HG02623 (cell line): Measurements from ENCODE around the gene VEPH1.

Experiments used
- ATAC-seq: cut with Tn5 transposase; IDR thresholded peaks from one replicate; pipeline ENCODE4 v1.9.1; 2021; ENCODE audit warnings: moderate library complexity; ENCODE audit not compliant: unreplicated experiment

VEPH1 gene

GRCh38 chr3:157438194-157438730 lies 65.0 kb downstream of the VEPH1 start:
- no peak for ATAC-seq

- ATAC-seq: no peak
Measured at GRCh38 chr3:157436583-157437291, 66.5 kb downstream of the VEPH1 start, which contains the start of gene PTX3. PTX3 (plus strand) TSS chr3:157436850; CDS start chr3:157436934, 84 bp downstream.

GRCh38 chr3:157429708-157430107 lies 73.5 kb downstream of the VEPH1 start:
- ATAC-seq: no peak

GRCh38 chr3:157428853-157429252 lies 74.4 kb downstream of the VEPH1 start:
- no peak for ATAC-seq

GRCh38 chr3:157427901-157428300 lies 75.3 kb downstream of the VEPH1 start:
- ATAC-seq: no peak

- ATAC-seq: no peak
Measured at GRCh38 chr3:157423337-157423736, 79.9 kb downstream of the VEPH1 start.

- no peak for ATAC-seq
Measured at GRCh38 chr3:157420606-157421130, 82.5 kb downstream of the VEPH1 start.

- no peak for ATAC-seq
Measured at GRCh38 chr3:157418104-157418503, 85.1 kb downstream of the VEPH1 start.

GRCh38 chr3:157417247-157417646 lies 86.0 kb downstream of the VEPH1 start:
- no peak for ATAC-seq

- no peak for ATAC-seq
Measured at GRCh38 chr3:157416347-157417087, 86.7 kb downstream of the VEPH1 start.

- no peak for ATAC-seq
Measured at GRCh38 chr3:157414861-157415260, 88.4 kb downstream of the VEPH1 start.

GRCh38 chr3:157412323-157412855 lies 90.8 kb downstream of the VEPH1 start:
- no peak for ATAC-seq

GRCh38 chr3:157410945-157411344 lies 92.3 kb downstream of the VEPH1 start:
- ATAC-seq: no peak

- ATAC-seq: no peak
Measured at GRCh38 chr3:157409516-157409915, 93.7 kb downstream of the VEPH1 start.

GRCh38 chr3:157408499-157409149 lies 94.6 kb downstream of the VEPH1 start:
- no peak for ATAC-seq

- ATAC-seq: no peak
Measured at GRCh38 chr3:157407769-157408168, 95.4 kb downstream of the VEPH1 start.

- ATAC-seq: no peak
Measured at GRCh38 chr3:157406394-157406793, 96.8 kb downstream of the VEPH1 start.

- no peak for ATAC-seq
Measured at GRCh38 chr3:157405457-157405856, 97.8 kb downstream of the VEPH1 start.

- no peak for ATAC-seq
Measured at GRCh38 chr3:157404381-157404780, 98.8 kb downstream of the VEPH1 start.

GRCh38 chr3:157398598-157398997 lies 104.6 kb downstream of the VEPH1 start:
- no peak for ATAC-seq

- no peak for ATAC-seq
Measured at GRCh38 chr3:157394411-157394810, 108.8 kb downstream of the VEPH1 start.
